ENCODE measurements around the gene FOXO6.

GRCh38 chr1:41357451-41358101 lies 3.7 kb upstream of the FOXO6 start:
- TF ChIP-seq CTCF (IDR thresholded peaks at IDR 0.05): no peak
- no peak for TF ChIP-seq POLR2A (IDR thresholded peaks at IDR 0.05)
